Lower lobe of right lung (tissue), 2 donors: Measurements from ENCODE around the gene KRTAP12-4. TPM values are rescaled to one million over a fixed set of nuclear protein-coding genes. Genes with fewer than 3 reads are reported as not detected.

ENCODE experiments used
- ATAC-seq, 2 donors: fragments of 200-7000 bp; cut with Tn5 transposase; one replicate each; pipeline ENCODE4 v1.9.1; 2020 to 2022; ENCODE audit warnings: mild to moderate bottlenecking in 2 of 2, moderate library complexity in 2 of 2
- DNase-seq: peaks from one replicate; pipeline ENCODE4 v3.0.0-alpha.2; 2020
- H3K27ac ChIP-seq: fragments of 200-600 bp; one replicate; pipeline ENCODE4 v1.8.0; 2022
- H3K27me3 ChIP-seq: fragments of 200-600 bp; one replicate; pipeline ENCODE4 v1.8.0; 2022; ENCODE audit warnings: low read depth
- H3K36me3 ChIP-seq: fragments of 200-600 bp; one replicate; pipeline ENCODE4 v1.8.0; 2022; ENCODE audit warnings: mild to moderate bottlenecking
- H3K4me1 ChIP-seq: fragments of 200-600 bp; one replicate; pipeline ENCODE4 v1.8.0; 2022
- H3K4me3 ChIP-seq: fragments of 200-600 bp; one replicate; pipeline ENCODE4 v1.8.0; 2022; ENCODE audit warnings: mild to moderate bottlenecking
- H3K9me3 ChIP-seq: fragments of 200-600 bp; one replicate; pipeline ENCODE4 v1.8.0; 2022
- intact Hi-C: fragments of 100-400 bp; cut with DNase I; formaldehyde crosslinking; loops from one replicate; pipeline ENCODE4 v1.11.0; 2022
- total RNA-seq: library from RNA; stranded (reverse); fragmentation: NEBNext Ultra II Directional; extraction: Animal tissue kit (Norgen Biotek cat#: 25700); gene quantifications from one replicate; pipeline ENCODE4 v1.2.1, GENCODE V29; 2021
- TF ChIP-seq, protein P1 (sequence below): fragments of 200-600 bp; IDR thresholded peaks from one replicate; pipeline ENCODE4 v1.8.0; 2022; ENCODE audit warnings: antibody characterized with exemption, mild to moderate bottlenecking
- donor health status: DM: no; HTN: yes; CAD: no; lungs with severe emphysema.

KRTAP12-4 gene
- total RNA-seq, 1 donor from 2014 or later, result not detected

DNA sequence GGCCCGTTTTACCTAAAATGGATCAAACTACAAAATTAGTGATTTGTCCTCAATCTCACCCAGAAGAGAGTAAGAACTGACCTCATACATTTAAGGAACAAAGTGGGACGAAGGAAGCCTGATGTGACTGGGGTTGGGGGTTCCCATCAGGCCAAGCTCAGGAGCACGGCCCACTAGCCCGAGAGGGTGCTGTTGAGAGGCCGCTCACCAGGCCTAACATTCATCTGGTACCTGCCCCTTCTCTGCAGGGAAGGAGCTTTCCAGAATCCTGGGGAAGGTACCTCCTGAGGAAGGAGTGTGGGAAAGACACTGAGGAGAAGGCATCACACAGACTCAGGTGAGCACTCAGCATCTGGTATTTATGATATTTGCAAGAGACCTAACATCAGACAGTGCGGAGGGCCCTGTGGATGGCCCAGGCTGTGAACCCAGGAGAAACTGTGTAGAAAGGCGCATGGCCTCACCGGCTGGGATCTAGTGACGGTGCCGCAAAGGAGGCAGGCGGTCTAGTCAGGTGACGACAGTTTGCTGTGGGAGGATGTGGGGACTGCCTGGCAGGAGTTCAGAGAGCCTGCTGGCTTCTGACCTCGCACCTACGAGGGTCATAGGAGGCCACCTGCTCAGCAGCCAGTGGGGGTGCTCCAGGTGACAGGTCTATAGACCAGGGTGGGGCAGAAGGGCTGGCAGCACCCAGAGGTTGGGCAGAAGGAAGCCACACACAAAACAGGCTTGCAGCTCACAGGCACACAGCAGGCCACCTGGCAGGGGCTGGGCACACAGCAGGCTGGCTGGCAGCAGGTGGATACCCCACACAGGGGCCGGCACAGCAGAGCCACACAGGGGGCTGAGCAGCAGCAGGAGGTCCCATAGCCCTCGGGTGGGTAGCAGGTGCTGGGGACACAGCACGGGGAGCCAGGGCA lies 543 bp downstream of the KRTAP12-4 start:
- intact Hi-C loops, result no loop called here
- H3K9me3 ChIP-seq, result no peaks in the 10 kb centered on the region
- TF ChIP-seq, protein P1, sequence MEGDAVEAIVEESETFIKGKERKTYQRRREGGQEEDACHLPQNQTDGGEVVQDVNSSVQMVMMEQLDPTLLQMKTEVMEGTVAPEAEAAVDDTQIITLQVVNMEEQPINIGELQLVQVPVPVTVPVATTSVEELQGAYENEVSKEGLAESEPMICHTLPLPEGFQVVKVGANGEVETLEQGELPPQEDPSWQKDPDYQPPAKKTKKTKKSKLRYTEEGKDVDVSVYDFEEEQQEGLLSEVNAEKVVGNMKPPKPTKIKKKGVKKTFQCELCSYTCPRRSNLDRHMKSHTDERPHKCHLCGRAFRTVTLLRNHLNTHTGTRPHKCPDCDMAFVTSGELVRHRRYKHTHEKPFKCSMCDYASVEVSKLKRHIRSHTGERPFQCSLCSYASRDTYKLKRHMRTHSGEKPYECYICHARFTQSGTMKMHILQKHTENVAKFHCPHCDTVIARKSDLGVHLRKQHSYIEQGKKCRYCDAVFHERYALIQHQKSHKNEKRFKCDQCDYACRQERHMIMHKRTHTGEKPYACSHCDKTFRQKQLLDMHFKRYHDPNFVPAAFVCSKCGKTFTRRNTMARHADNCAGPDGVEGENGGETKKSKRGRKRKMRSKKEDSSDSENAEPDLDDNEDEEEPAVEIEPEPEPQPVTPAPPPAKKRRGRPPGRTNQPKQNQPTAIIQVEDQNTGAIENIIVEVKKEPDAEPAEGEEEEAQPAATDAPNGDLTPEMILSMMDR, result no peak
- DNase-seq (no peak), ATAC-seq (peak in 1 of 2 donors; percentile 4)
- no peak overlapping the region for H3K27ac ChIP-seq
- peaks cover 20% of the 10 kb centered on the region for H3K27me3 ChIP-seq
- no peaks in the 10 kb centered on the region for H3K4me1 ChIP-seq
- no peaks in the 10 kb centered on the region for H3K36me3 ChIP-seq
- H3K4me3 ChIP-seq, result no peak overlapping the region

DNA sequence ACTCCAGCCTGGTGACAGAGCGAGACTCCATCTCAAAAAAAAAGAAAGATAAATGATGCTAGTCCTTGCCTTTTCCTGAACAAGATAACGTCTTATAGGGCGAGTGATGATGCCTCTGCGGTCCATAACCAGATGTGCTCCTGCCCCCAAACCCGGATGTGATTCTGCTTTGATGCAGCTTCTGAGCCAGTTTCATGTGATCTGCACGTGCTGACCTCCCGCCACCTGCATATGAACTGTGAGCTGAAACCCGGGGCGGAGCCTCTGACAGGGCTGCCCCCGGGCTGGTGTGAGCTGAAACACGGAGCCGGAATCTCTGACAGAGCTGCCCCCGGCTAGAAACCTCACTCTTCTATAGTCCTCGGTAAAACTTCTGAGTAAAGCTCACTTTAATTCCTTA lies 1.3 kb downstream of the KRTAP12-4 start:
- Histone ChIP-seq H3K27ac (no peak overlapping the region), H3K9me3 (no peaks in the 10 kb centered on the region), H3K36me3 (no peaks in the 10 kb centered on the region), H3K27me3 (peaks cover 14% of the 10 kb centered on the region), H3K4me3 (no peak overlapping the region), H3K4me1 (no peaks in the 10 kb centered on the region)
- TF ChIP-seq, protein P1, result no peak
- intact Hi-C loops, result no loop called here
- ATAC-seq (no peak), DNase-seq (no peak)

DNA sequence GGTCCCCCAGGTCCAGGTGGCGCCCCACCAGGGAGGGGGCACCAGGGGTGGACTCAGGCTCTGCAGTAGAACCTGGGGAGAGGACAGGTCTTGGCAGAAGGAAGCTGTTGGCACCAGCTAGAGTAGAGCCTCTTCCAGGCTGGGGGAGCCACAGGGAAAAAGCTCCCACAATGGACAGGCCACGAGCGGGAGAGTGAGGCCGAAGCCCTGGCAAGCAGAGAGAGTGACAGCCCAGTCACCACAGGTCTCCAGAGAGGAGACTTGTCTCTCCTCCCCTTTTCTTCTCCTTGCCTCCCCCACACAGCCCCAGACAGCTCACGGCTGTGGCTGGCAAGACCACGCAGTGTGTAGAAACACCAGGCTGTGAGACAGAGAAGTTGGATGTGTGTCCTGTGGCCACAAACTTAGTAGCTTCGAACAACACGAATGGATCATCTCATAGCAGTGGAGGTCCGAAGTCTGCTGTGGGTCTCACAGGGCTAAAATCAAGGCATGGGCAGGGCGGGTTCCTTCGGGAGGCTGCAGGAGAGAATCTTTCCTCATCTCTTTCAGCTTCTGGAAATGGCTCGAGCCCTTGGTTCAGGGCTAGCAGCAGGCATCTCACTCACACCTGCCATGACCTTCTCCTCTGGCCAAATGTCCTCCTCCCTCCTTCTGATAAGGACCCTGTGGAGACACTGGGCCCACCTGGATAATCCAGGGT lies 3.3 kb downstream of the KRTAP12-4 start:
- no peak for ATAC-seq
- no peak for DNase-seq

DNA sequence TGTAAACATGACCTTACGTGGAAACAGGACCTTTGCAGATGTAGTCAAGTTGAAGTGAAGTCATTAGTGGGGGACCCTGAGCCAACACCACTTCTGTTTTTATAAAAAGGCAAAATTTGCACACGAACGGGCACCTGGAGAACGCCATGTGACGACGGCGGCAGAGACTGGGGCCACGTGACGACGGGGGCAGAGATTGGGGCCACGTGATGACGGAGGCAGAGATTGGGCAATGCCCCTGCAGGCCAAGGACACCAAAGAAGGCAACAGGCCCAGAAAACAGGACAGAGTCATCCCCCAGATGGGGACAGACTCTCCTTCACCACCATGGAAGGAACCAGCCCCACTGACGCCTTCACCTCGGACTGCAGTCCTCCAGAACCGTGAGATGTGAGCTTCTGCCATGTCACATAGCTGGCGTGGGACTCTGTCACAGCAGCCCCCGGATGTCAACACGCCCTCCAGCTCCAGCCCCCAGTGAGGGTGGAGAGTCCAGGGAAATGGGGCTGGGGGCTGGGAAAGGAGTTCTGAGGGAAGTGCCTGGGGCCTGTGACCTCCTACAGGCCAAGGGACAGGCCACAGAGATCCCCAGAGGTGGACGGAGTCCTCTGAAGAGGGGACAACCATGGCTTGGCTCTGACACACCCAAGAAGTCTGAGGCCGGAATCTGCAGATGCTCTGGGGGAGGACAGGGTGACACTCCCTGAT lies 4.0 kb downstream of the KRTAP12-4 start:
- Histone ChIP-seq H3K27me3 (peaks cover 3% of the 10 kb centered on the region), H3K4me1 (no peaks in the 10 kb centered on the region), H3K36me3 (no peaks in the 10 kb centered on the region), H3K4me3 (no peak overlapping the region), H3K27ac (no peak overlapping the region), H3K9me3 (no peaks in the 10 kb centered on the region)
- DNase-seq, result no peak
- intact Hi-C loops, result no loop called here
- ATAC-seq, result no peak
- TF ChIP-seq, protein P1, result no peak

More for the DNA sequence above, 3.3 kb downstream of the KRTAP12-4 start:
- H3K27me3 ChIP-seq, result peaks cover 3% of the 10 kb centered on the region
- intact Hi-C loops, result no loop called here
- TF ChIP-seq, protein P1, result no peak
- H3K4me3 ChIP-seq, result no peak overlapping the region
- H3K27ac ChIP-seq, result no peak overlapping the region
- no peaks in the 10 kb centered on the region for H3K9me3 ChIP-seq
- no peaks in the 10 kb centered on the region for H3K4me1 ChIP-seq
- H3K36me3 ChIP-seq, result no peaks in the 10 kb centered on the region

DNA sequence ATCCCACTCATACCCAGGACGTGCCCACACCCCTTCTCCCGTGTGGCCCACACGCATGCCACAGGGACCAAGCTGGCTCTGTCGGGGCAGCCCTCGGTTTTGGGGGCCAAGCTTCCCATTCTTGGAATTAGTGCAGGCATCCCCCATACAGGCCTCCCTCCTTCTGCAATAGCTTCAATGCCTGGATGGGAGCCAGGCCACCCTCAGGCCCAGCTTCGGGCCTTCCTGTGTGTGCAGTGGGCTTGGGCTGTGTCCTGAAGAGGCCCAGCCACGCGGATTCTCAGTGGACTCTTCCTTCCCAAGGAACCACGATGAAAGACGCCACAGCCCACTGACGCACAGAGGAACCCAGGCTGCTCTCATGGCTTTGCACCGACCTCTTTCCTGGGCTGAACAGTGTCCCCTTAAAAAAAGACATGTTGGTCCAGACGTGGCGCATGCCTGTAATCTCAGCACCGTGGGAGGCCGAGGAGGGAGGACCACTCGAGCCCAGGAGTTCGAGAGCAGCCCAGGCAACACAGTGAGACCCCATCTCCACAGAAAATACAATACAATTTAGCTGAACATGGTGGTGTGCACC lies 4.8 kb downstream of the KRTAP12-4 start:
- intact Hi-C loops, result no loop called here
- ATAC-seq (no peak), DNase-seq (no peak)
- TF ChIP-seq, protein P1, result no peak
- no peaks in the 10 kb centered on the region for H3K9me3 ChIP-seq
- no peaks in the 10 kb centered on the region for H3K4me1 ChIP-seq
- H3K4me3 ChIP-seq, result no peak overlapping the region
- H3K27ac ChIP-seq, result no peak overlapping the region
- no peaks in the 10 kb centered on the region for H3K36me3 ChIP-seq
- H3K27me3 ChIP-seq, result peaks cover 3% of the 10 kb centered on the region
